ENCODE results near the gene SLC30A5. TPM values are rescaled to one million over a fixed set of nuclear protein-coding genes. Genes with fewer than 3 reads are reported as not detected.
"Not testable (repeated sequence)": the region's sequence is repeated elsewhere in the genome, so short reads cannot be mapped to it uniquely, and the experiment has no call there.

SLC30A5 gene
- polyA plus RNA-seq (25.5 to 43.4 TPM (median 43.1 TPM) in 3 replicates), polyA minus RNA-seq (44.1 to 71.3 TPM (median 47.5 TPM) in 3 replicates)
- 10.3 TPM for polyA plus RNA-seq (2011; ENCODE audit: low read depth)
- polyA plus RNA-seq (2011; cell fraction: cytosol; rRNA removed): 12.9 and 25.7 TPM in 2 replicates
- 42.0 and 49.1 TPM in 2 replicates for polyA plus RNA-seq (2011; cell fraction: nucleus; rRNA removed)
- polyA plus RNA-seq (2012; ENCODE audit: low replicate concordance): 18.4 and 20.0 TPM in 2 replicates
- 42.6 TPM for polyA minus RNA-seq (2011; cell fraction: cytosol; rRNA and poly(A)+ RNA removed)
- 35.6 and 48.9 TPM in 2 replicates for polyA minus RNA-seq (2011; cell fraction: nucleus; rRNA and poly(A)+ RNA removed)

DNA sequence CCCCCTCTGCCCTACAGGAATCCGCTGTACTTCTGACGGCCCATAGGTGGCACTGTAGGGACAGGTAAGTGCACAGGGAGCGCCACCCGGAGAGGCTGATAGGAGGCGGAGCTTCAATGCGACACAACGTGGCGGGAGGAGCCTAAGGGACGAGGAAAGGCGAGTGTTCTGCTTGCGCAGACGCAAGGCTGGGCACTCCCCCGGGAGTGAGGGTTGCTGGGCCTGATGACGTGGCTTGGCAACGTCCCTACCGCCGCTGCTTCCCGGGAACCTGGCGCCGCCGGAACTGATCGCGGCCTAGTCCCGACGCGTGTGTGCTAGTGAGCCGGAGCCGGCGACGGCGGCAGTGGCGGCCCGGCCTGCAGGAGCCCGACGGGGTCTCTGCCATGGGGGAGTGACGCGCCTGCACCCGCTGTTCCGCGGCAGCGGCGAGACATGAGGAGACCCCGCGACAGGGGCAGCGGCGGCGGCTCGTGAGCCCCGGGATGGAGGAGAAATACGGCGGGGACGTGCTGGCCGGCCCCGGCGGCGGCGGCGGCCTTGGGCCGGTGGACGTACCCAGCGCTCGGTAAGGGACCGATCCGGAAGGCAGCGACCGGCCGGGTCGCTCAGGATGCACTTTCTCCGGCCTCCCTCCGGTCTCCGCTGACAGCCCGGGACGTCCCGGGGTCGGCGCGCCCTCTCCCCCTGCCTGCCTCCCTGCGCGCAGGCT is at the start of gene SLC30A5:
Gene SLC30A5 (plus strand): TSS at position 244 of the 712 bp plus-strand sequence. CDS start 242 bp downstream, at position 486.
- H3K4me2 ChIP-seq (ENCODE audit: control insufficient read depth, extremely low read depth, insufficient read depth, low read depth, low read length): peak within 1 kb of the TSS; percentile 87
- no peaks in the 10 kb centered on the region for H4K20me1 ChIP-seq (ENCODE audit: control insufficient read depth, extremely low read depth, insufficient read depth, low read length)
- no peaks in the 10 kb centered on the region for H3K4me1 ChIP-seq (ENCODE audit: control insufficient read depth, extremely low read depth, insufficient read depth, low read length)
- H3K27me3 ChIP-seq (ENCODE audit: control insufficient read depth, extremely low read depth, insufficient read depth, low read length): no peaks in the 10 kb centered on the region
- H3K4me3 ChIP-seq (ENCODE audit: control insufficient read depth in 2 of 3, extremely low read depth in 1 of 3, insufficient read depth in 2 of 3, low read depth in 1 of 3, low read length in 3 of 3): peak within 1 kb of the TSS; percentile 69 to 83 (median 81)
- no peaks in the 10 kb centered on the region for H3K36me3 ChIP-seq (ENCODE audit: control insufficient read depth in 2 of 2, extremely low read depth in 1 of 2, insufficient read depth in 2 of 2, low read length in 2 of 2)
- DNase-seq (ENCODE audit: low read depth, low spot score) (peak; percentile 99), FAIRE-seq (peak; percentile 90)
- H2AFZ ChIP-seq (ENCODE audit: control insufficient read depth, low read length): peak within 1 kb of the TSS; percentile 86
- H3K27ac ChIP-seq (ENCODE audit: control insufficient read depth, insufficient read depth, low read length): peak within 1 kb of the TSS; percentile 75
- no peaks in the 10 kb centered on the region for H3K9me3 ChIP-seq (ENCODE audit: control insufficient read depth, low read depth, low read length)
- H3K9me1 ChIP-seq (ENCODE audit: control insufficient read depth, extremely low read depth, insufficient read depth, low read length): no peaks in the 10 kb centered on the region
- dilution Hi-C loops (cut with MboI; ENCODE audit: extremely low pct_ligation_motif_present, low sequenced_read_pairs): no loop called here
- H3K79me2 ChIP-seq (ENCODE audit: control insufficient read depth, insufficient read depth, low read length): peaks cover 43% of the 10 kb centered on the region
- peak within 1 kb of the TSS; percentile 93 for H3K9ac ChIP-seq (ENCODE audit: control insufficient read depth, extremely low read depth, insufficient read depth, low read length)
- TF ChIP-seq CTCF (optimal IDR thresholded peaks at IDR 0.05 in 1 of 3, IDR thresholded peaks at IDR 0.05 in 1 of 3, conservative IDR thresholded peaks at IDR 0.05 in 1 of 3; ENCODE audit: extremely low read depth in 1 of 3, insufficient read depth in 2 of 3, low read length in 3 of 3) (peak; percentile 92 to 96 (median 94)), EZH2 (IDR thresholded peaks at IDR 0.05; ENCODE audit: low read length) (no peak)

DNA sequence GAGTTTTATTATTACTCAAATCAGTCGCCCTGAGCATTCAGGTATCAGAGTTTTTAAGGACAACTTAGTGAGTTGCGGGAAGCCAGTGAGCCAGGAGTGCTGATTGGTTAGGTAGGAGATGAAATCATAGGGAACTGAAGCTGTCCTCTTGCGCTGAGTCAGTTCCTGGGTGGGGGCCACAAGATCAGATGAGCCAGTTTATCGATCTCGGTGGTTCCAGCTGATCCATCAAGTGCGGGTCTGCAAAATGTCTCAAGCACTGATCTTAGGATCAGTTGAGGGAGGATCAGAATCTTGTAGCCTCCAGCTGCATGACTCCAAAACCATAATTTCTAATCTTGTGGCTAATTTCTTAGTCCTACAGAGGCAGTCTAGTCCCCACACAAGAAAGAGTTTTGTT is 48.6 kb upstream of the SLC30A5 start:
- H3K4me1 ChIP-seq (ENCODE audit: control insufficient read depth, extremely low read depth, insufficient read depth, low read length); H4K20me1 ChIP-seq (ENCODE audit: control insufficient read depth, extremely low read depth, insufficient read depth, low read length); H3K9me1 ChIP-seq (ENCODE audit: control insufficient read depth, extremely low read depth, insufficient read depth, low read length); H3K27ac ChIP-seq (ENCODE audit: control insufficient read depth, insufficient read depth, low read length); FAIRE-seq; H2AFZ ChIP-seq (ENCODE audit: control insufficient read depth, low read length); H3K27me3 ChIP-seq (ENCODE audit: control insufficient read depth, extremely low read depth, insufficient read depth, low read length); H3K36me3 ChIP-seq (ENCODE audit: control insufficient read depth in 2 of 2, extremely low read depth in 1 of 2, insufficient read depth in 2 of 2, low read length in 2 of 2); DNase-seq (ENCODE audit: low read depth, low spot score); dilution Hi-C loops (cut with MboI; ENCODE audit: extremely low pct_ligation_motif_present, low sequenced_read_pairs); H3K4me3 ChIP-seq (ENCODE audit: control insufficient read depth in 2 of 3, extremely low read depth in 1 of 3, insufficient read depth in 2 of 3, low read depth in 1 of 3, low read length in 3 of 3); H3K79me2 ChIP-seq (ENCODE audit: control insufficient read depth, insufficient read depth, low read length); H3K9me3 ChIP-seq (ENCODE audit: control insufficient read depth, low read depth, low read length); H3K4me2 ChIP-seq (ENCODE audit: control insufficient read depth, extremely low read depth, insufficient read depth, low read depth, low read length); H3K9ac ChIP-seq (ENCODE audit: control insufficient read depth, extremely low read depth, insufficient read depth, low read length): not testable (repeated sequence)

Measured in keratinocyte (primary cell).